ENCODE results near the gene RINL.

RINL gene

GRCh38 chr19:38877781-38878574 lies at the start of gene RINL:
Gene RINL (minus strand): TSS chr19:38878275. CDS start chr19:38876742, 1,533 bp downstream.
- DNase-seq: peak; percentile 79

GRCh38 chr19:38924388-38924787 lies 46.3 kb upstream of the RINL start:
- DNase-seq: no peak

GRCh38 chr19:38922482-38922881 lies 44.4 kb upstream of the RINL start:
- no peak for DNase-seq

- DNase-seq: no peak
Measured at GRCh38 chr19:38921420-38922274, 43.6 kb upstream of the RINL start.

- DNase-seq: no peak
Measured at GRCh38 chr19:38920602-38921419, 42.7 kb upstream of the RINL start.

GRCh38 chr19:38919837-38920601 lies 41.9 kb upstream of the RINL start:
- DNase-seq: no peak

GRCh38 chr19:38918526-38918925 lies 40.5 kb upstream of the RINL start:
- no peak for DNase-seq

GRCh38 chr19:38917921-38918491 lies 39.9 kb upstream of the RINL start:
- no peak for DNase-seq

GRCh38 chr19:38917516-38917915 lies 39.4 kb upstream of the RINL start:
- no peak for DNase-seq

- DNase-seq: no peak
Measured at GRCh38 chr19:38915329-38916321, 37.5 kb upstream of the RINL start.

GRCh38 chr19:38913958-38914357 lies 35.9 kb upstream of the RINL start:
- DNase-seq: no peak

- peak; percentile 7 for DNase-seq
Measured at GRCh38 chr19:38912600-38913514, 34.8 kb upstream of the RINL start.

- no peak for DNase-seq
Measured at GRCh38 chr19:38911388-38912001, 33.4 kb upstream of the RINL start.

GRCh38 chr19:38910488-38910887 lies 32.4 kb upstream of the RINL start:
- no peak for DNase-seq

- no peak for DNase-seq
Measured at GRCh38 chr19:38908911-38909310, 30.8 kb upstream of the RINL start.

- no peak for DNase-seq
Measured at GRCh38 chr19:38907670-38908069, 29.6 kb upstream of the RINL start.

- no peak for DNase-seq
Measured at GRCh38 chr19:38907227-38907626, 29.2 kb upstream of the RINL start.

- no peak for DNase-seq
Measured at GRCh38 chr19:38905620-38906019, 27.5 kb upstream of the RINL start.
